CD4-positive, alpha-beta memory T cell (primary cell): ENCODE data around the gene TREX2. TPM values are rescaled to one million over a fixed set of nuclear protein-coding genes. Genes with fewer than 3 reads are reported as not detected.

Experiments used
- CTCF ChIA-PET: fragments of 350-600 bp; sonication (Branson Sonifier 250); formaldehyde crosslinking; loops from one replicate; lab custom pipeline; 2021; ENCODE audit warnings: inconsistent platforms; ENCODE audit not compliant: partially characterized antibody; lab: Charles Lee
- POLR2A ChIA-PET: fragments of 350-600 bp; sonication (Branson Sonifier 250); formaldehyde crosslinking; loops from one replicate; lab custom pipeline; 2021; ENCODE audit not compliant: partially characterized antibody; lab: Charles Lee
- DNase-seq, 5 donors: peaks; one replicate each; pipeline versions ENCODE4 v3.0.0 to v3.0.0-alpha.2; 2020 to 2022; ENCODE audit warnings: mixed read lengths in 1 of 5
- H3K27ac ChIP-seq: one replicate; pipeline ENCODE4 v1.7.0; 2013; ENCODE audit warnings: low read depth, low read length
- H3K27me3 ChIP-seq: 2 replicates; pipeline ENCODE4 v1.7.0; 2013; ENCODE audit warnings: mild to moderate bottlenecking, low read length, moderate library complexity; ENCODE audit not compliant: insufficient read depth
- H3K36me3 ChIP-seq: 2 replicates; pipeline ENCODE4 v1.7.0; 2013; ENCODE audit warnings: mild to moderate bottlenecking, low read length, moderate library complexity; ENCODE audit not compliant: insufficient read depth
- H3K4me1 ChIP-seq: 2 replicates; pipeline ENCODE4 v1.7.0; 2013; ENCODE audit warnings: mild to moderate bottlenecking, low read length, moderate library complexity; ENCODE audit not compliant: insufficient read depth
- H3K4me3 ChIP-seq, 2 donors: one replicate each; pipeline ENCODE4 v1.7.0; 2013; ENCODE audit warnings: low read length in 2 of 2, mild to moderate bottlenecking in 1 of 2
- H3K9me3 ChIP-seq, 2 donors: one replicate each; pipeline ENCODE4 v1.7.0; 2013; ENCODE audit warnings: low read length in 2 of 2, control low read depth in 1 of 2; ENCODE audit not compliant: control insufficient read depth in 1 of 2
- H3K27ac Mint-ChIP-seq, 7 donors: one replicate each; pipeline ENCODE4 v1.8.0; 2020 to 2021; ENCODE audit warnings: mixed read lengths in 7 of 7, mild to moderate bottlenecking in 6 of 7, inconsistent platforms in 3 of 7, moderate library complexity in 3 of 7
- H3K27me3 Mint-ChIP-seq, 2 donors: one replicate each; pipeline ENCODE4 v1.8.0; 2020 to 2021; ENCODE audit warnings: mixed read lengths in 2 of 2
- H3K36me3 Mint-ChIP-seq, 2 donors: one replicate each; pipeline ENCODE4 v1.8.0; 2020 to 2021; ENCODE audit warnings: mixed read lengths in 2 of 2, inconsistent platforms in 1 of 2, mild to moderate bottlenecking in 1 of 2
- H3K4me1 Mint-ChIP-seq, 4 donors: one replicate each; pipeline ENCODE4 v1.8.0; 2020 to 2021; ENCODE audit warnings: mixed read lengths in 4 of 4, mild to moderate bottlenecking in 1 of 4
- H3K4me3 Mint-ChIP-seq, 8 donors: one replicate each; pipeline ENCODE4 v1.8.0; 2020 to 2021; ENCODE audit warnings: mixed read lengths in 8 of 8, mild to moderate bottlenecking in 7 of 8, moderate library complexity in 6 of 8, inconsistent platforms in 3 of 8
- H3K9me3 Mint-ChIP-seq, 8 donors: one replicate each; pipeline ENCODE4 v1.8.0; 2020 to 2021; ENCODE audit warnings: mixed read lengths in 8 of 8, mild to moderate bottlenecking in 5 of 8, inconsistent platforms in 3 of 8, moderate library complexity in 1 of 8
- intact Hi-C: fragments of 100-400 bp; cut with micrococcal nuclease; formaldehyde crosslinking; loops from one replicate; pipeline ENCODE4 v1.15.1; 2023
- polyA plus RNA-seq, 2 donors: library from polyadenylated mRNA; unstranded; fragments of 300-500 nt; fragmentation: Illumina TruSeq; gene quantifications; one replicate each; pipeline ENCODE4 v1.2.3, GENCODE V29; 2021
- total RNA-seq, 2 experiments: library from RNA; stranded (reverse); gene quantifications; one replicate each; pipeline ENCODE4 v1.2.3, GENCODE V29; 2021

TREX2 gene, protein sequence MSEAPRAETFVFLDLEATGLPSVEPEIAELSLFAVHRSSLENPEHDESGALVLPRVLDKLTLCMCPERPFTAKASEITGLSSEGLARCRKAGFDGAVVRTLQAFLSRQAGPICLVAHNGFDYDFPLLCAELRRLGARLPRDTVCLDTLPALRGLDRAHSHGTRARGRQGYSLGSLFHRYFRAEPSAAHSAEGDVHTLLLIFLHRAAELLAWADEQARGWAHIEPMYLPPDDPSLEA
- total RNA-seq, result 1 to 10 TPM; 4.0 to 4.5 TPM
- under 1 TPM in 1 of 2 donors, not detected in 1; 0.63 TPM for polyA plus RNA-seq

GRCh38 chrX:153445856-153446635 is at the start of gene TREX2:
Gene TREX2 (minus strand): TSS chrX:153446056. CDS start chrX:153445430, 626 bp downstream.
- H3K4me3 ChIP-seq, result no peak within 1 kb of the TSS
- DNase-seq, result no peak
- no peak within 1 kb of the TSS for H3K27ac ChIP-seq
- no peaks in the 10 kb centered on the region for H3K27me3 ChIP-seq
- no peaks in the 10 kb centered on the region for H3K27me3 Mint-ChIP-seq
- H3K4me1 ChIP-seq, result no peaks in the 10 kb centered on the region
- H3K9me3 Mint-ChIP-seq, result no peaks in the 10 kb centered on the region
- H3K4me3 Mint-ChIP-seq, result no peak within 1 kb of the TSS
- no peaks in the 10 kb centered on the region for H3K36me3 ChIP-seq
- H3K27ac Mint-ChIP-seq, result no peak within 1 kb of the TSS
- CTCF ChIA-PET, result interaction anchor here (1.1 kb wide), 1 partner anchor 15 kb away, joined by 4 read pairs; no protein-coding TSS in a partner anchor
- no peaks in the 10 kb centered on the region for H3K4me1 Mint-ChIP-seq
- H3K9me3 ChIP-seq, result no peaks in the 10 kb centered on the region
- peaks cover 0 to 6% of the 10 kb centered on the region in 2 donors for H3K36me3 Mint-ChIP-seq
- intact Hi-C loops, result no loop called here
- POLR2A ChIA-PET, result no interaction called here

DNA sequence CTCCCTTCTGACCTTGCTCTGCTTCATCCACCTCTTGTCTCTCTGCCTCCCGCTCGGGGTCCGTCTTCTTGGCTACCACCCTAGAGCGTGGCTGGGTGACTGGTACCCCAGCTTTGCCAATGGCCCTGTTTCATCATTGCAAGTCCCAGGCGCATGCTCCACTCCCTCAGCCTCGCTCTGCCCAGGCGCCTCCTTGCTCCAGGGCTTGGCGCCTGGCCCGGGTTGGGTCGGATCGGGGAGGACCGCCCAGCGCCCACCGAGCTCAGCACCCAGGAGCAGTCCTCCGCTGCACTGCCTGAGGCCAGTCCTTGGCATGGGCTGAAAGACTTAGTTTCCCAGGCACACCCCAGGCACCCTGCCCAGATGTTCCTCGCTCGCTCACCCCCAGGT is 49.5 kb upstream of the TREX2 start:
- intact Hi-C loops, result no loop called here

GRCh38 chrX:153494541-153495361 is 48.9 kb upstream of the TREX2 start, which contains the start of gene BGN:
Gene BGN (plus strand): TSS chrX:153494980. CDS start chrX:153504632, 9,652 bp downstream.
- POLR2A ChIA-PET, result no interaction called here
- Histone ChIP-seq H3K9me3 (no peaks in the 10 kb centered on the region), H3K27me3 (no peaks in the 10 kb centered on the region), H3K4me3 (no peak within 1 kb of the TSS), H3K27ac (no peak within 1 kb of the TSS), H3K4me1 (no peaks in the 10 kb centered on the region), H3K36me3 (no peaks in the 10 kb centered on the region)
- Mint-ChIP-seq H3K27me3 (no peaks in the 10 kb centered on the region), H3K4me3 (no peak within 1 kb of the TSS), H3K4me1 (no peaks in the 10 kb centered on the region), H3K9me3 (no peaks in the 10 kb centered on the region), H3K36me3 (no peaks in the 10 kb centered on the region), H3K27ac (no peak within 1 kb of the TSS)
- CTCF ChIA-PET, result interaction anchor here (1.1 kb wide), 1 partner anchor 12 kb away, joined by 3 read pairs; no protein-coding TSS in a partner anchor
- DNase-seq, result no peak
- intact Hi-C loops, result no loop called here

More for the DNA sequence above, 49.5 kb upstream of the TREX2 start:
- no peaks in the 10 kb centered on the region for H3K9me3 ChIP-seq
- Mint-ChIP-seq H3K4me1 (no peaks in the 10 kb centered on the region), H3K27ac (no peak overlapping the region), H3K36me3 (no peaks in the 10 kb centered on the region), H3K27me3 (no peaks in the 10 kb centered on the region), H3K4me3 (no peak overlapping the region), H3K9me3 (no peaks in the 10 kb centered on the region)
- POLR2A ChIA-PET, result no interaction called here
- H3K27ac ChIP-seq, result no peak overlapping the region
- H3K4me1 ChIP-seq, result no peaks in the 10 kb centered on the region
- no peak overlapping the region for H3K4me3 ChIP-seq
- no peaks in the 10 kb centered on the region for H3K27me3 ChIP-seq
- no peak for DNase-seq
- H3K36me3 ChIP-seq, result no peaks in the 10 kb centered on the region
- CTCF ChIA-PET, result no interaction called here

- H3K4me1 ChIP-seq, result no peaks in the 10 kb centered on the region
- H3K4me3 ChIP-seq, result no peak overlapping the region
- intact Hi-C loops, result no loop called here
- no peaks in the 10 kb centered on the region for H3K36me3 ChIP-seq
- no peak overlapping the region for H3K27ac ChIP-seq
- H3K9me3 ChIP-seq, result no peaks in the 10 kb centered on the region
- Mint-ChIP-seq H3K4me3 (no peak overlapping the region), H3K9me3 (no peaks in the 10 kb centered on the region), H3K27me3 (no peaks in the 10 kb centered on the region), H3K27ac (no peak overlapping the region), H3K4me1 (no peaks in the 10 kb centered on the region), H3K36me3 (no peaks in the 10 kb centered on the region)
- POLR2A ChIA-PET, result no interaction called here
- no peak for DNase-seq
- no peaks in the 10 kb centered on the region for H3K27me3 ChIP-seq
- CTCF ChIA-PET, result interaction anchor here (1.1 kb wide), 1 partner anchor 13 kb away, joined by 3 read pairs; no protein-coding TSS in a partner anchor
These were observed 48.2 kb upstream of the TREX2 start for GRCh38 chrX:153494061-153494460.

DNA sequence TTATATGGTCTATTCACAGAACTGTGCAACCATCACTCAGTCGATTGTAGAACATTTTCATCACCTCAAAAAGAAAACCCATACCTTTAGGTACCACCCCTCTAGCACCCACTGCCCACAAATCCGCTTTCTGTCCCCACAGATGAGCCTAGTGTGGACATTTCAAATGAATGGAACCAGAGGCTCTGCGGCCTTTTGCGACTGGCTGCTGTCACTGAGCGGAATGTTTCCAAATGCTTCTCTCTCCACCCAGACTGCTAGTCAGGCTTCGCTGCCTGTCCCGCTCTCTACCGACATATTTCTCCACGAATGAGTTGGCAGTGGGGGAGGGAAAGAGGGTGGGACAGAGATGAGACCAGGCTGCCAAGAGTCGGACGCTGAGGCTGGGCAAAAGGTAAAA is 47.2 kb upstream of the TREX2 start:
- Histone ChIP-seq H3K27ac (no peak overlapping the region), H3K9me3 (no peaks in the 10 kb centered on the region), H3K36me3 (no peaks in the 10 kb centered on the region), H3K27me3 (no peaks in the 10 kb centered on the region), H3K4me1 (no peaks in the 10 kb centered on the region), H3K4me3 (no peak overlapping the region)
- H3K27ac Mint-ChIP-seq, result no peak overlapping the region
- POLR2A ChIA-PET, result no interaction called here
- H3K4me3 Mint-ChIP-seq, result no peak overlapping the region
- DNase-seq, result no peak
- CTCF ChIA-PET, result no interaction called here
- no peaks in the 10 kb centered on the region for H3K9me3 Mint-ChIP-seq
- H3K36me3 Mint-ChIP-seq, result no peaks in the 10 kb centered on the region
- H3K27me3 Mint-ChIP-seq, result no peaks in the 10 kb centered on the region
- intact Hi-C loops, result no loop called here
- H3K4me1 Mint-ChIP-seq, result no peaks in the 10 kb centered on the region

GRCh38 chrX:153492543-153492942 is 46.7 kb upstream of the TREX2 start:
- H3K27ac ChIP-seq, result no peak overlapping the region
- intact Hi-C loops, result no loop called here
- H3K4me1 ChIP-seq, result no peaks in the 10 kb centered on the region
- no peaks in the 10 kb centered on the region for H3K9me3 ChIP-seq
- H3K36me3 ChIP-seq, result no peaks in the 10 kb centered on the region
- no peak overlapping the region for H3K27ac Mint-ChIP-seq
- ChIA-PET POLR2A (interaction anchor here (0.6 kb wide), 1 partner anchor 460 kb away, joined by 3 read pairs; no protein-coding TSS in a partner anchor), CTCF (interaction anchor here (2.5 kb wide), 1 partner anchor 15 kb away, joined by 11 read pairs; no protein-coding TSS in a partner anchor)
- H3K4me3 Mint-ChIP-seq, result no peak overlapping the region
- H3K27me3 Mint-ChIP-seq, result no peaks in the 10 kb centered on the region
- no peak for DNase-seq
- no peaks in the 10 kb centered on the region for H3K27me3 ChIP-seq
- no peaks in the 10 kb centered on the region for H3K9me3 Mint-ChIP-seq
- no peak overlapping the region for H3K4me3 ChIP-seq
- no peaks in the 10 kb centered on the region for H3K4me1 Mint-ChIP-seq
- no peaks in the 10 kb centered on the region for H3K36me3 Mint-ChIP-seq

GRCh38 chrX:153491918-153492317 is 46.1 kb upstream of the TREX2 start:
- no peaks in the 10 kb centered on the region for H3K4me1 ChIP-seq
- Mint-ChIP-seq H3K36me3 (no peaks in the 10 kb centered on the region), H3K9me3 (no peaks in the 10 kb centered on the region), H3K27ac (no peak overlapping the region), H3K27me3 (no peaks in the 10 kb centered on the region), H3K4me1 (no peaks in the 10 kb centered on the region), H3K4me3 (no peak overlapping the region)
- no peaks in the 10 kb centered on the region for H3K9me3 ChIP-seq
- DNase-seq, result no peak
- POLR2A ChIA-PET, result no interaction called here
- no peak overlapping the region for H3K27ac ChIP-seq
- H3K36me3 ChIP-seq, result no peaks in the 10 kb centered on the region
- H3K27me3 ChIP-seq, result no peaks in the 10 kb centered on the region
- H3K4me3 ChIP-seq, result no peak overlapping the region
- intact Hi-C loops, result no loop called here
- CTCF ChIA-PET, result interaction anchor here (1.0 to 2.5 kb wide), 2 partner anchors 15 to 48 kb away, joined by 3 to 11 read pairs; no protein-coding TSS in a partner anchor
